Activated naive CD4-positive, alpha-beta T cell (primary cell): Measurements from ENCODE around the gene MFAP1.

Experiments
- DNase-seq, 4 experiments: peaks; one replicate each; lab custom pipeline; 2025; lab: John Stamatoyannopoulos, UW

Gene MFAP1

GRCh38 chr15:43776101-43776717 lies 48.3 kb downstream of the MFAP1 start:
- DNase-seq: peak in 1 of 4 experiments; percentile 6

- no peak for DNase-seq
Observed at GRCh38 chr15:43775411-43775965, 49.0 kb downstream of the MFAP1 start.

- no peak for DNase-seq
Observed at GRCh38 chr15:43774062-43774461, 50.4 kb downstream of the MFAP1 start.

GRCh38 chr15:43772624-43773023 lies 51.9 kb downstream of the MFAP1 start:
- no peak for DNase-seq

- no peak for DNase-seq
Observed at GRCh38 chr15:43771816-43772215, 52.7 kb downstream of the MFAP1 start.

GRCh38 chr15:43769584-43770228 lies 54.8 kb downstream of the MFAP1 start:
- DNase-seq: peak in 1 of 4 experiments; percentile 45

- no peak for DNase-seq
Observed at GRCh38 chr15:43763819-43764446, 60.6 kb downstream of the MFAP1 start.

- DNase-seq: no peak
Observed at GRCh38 chr15:43762824-43763223, 61.7 kb downstream of the MFAP1 start.
